H1 (cell line): ENCODE results near the gene CFAP58. TPM values are rescaled to one million over a fixed set of nuclear protein-coding genes. Genes with fewer than 3 reads are reported as not detected.

Source experiments
- BACH1 ChIP-seq: IDR thresholded peaks from 2 replicates; pipeline ENCODE4 v1.6.1; 2012; ENCODE audit warnings: low read length, improper control_type of control experiment
- CBX5 ChIP-seq: fragments of 300-800, 300-1000 bp; sonication (generic); IDR thresholded peaks from 2 replicates; pipeline ENCODE4 v1.7.1; 2016; ENCODE audit warnings: antibody characterized with exemption, low read length, low read depth
- RXRA ChIP-seq: IDR thresholded peaks from 2 replicates; pipeline ENCODE4 v1.6.1; 2011; ENCODE audit warnings: low read depth, mild to moderate bottlenecking, low read length, moderate library complexity; ENCODE audit not compliant: insufficient read depth
- SIX5 ChIP-seq: IDR thresholded peaks from 2 replicates; pipeline ENCODE4 v1.6.1; 2011; ENCODE audit warnings: mild to moderate bottlenecking, low read depth, low read length
- polyA plus RNA-seq, 7 experiments: library from polyadenylated mRNA; depleted of rRNA in 3 of 7; stranded (reverse) in 5 of 7; unstranded in 2 of 7; fragments of >200 nt in 5 of 7; fragments of 200-250 nt in 2 of 7; gene quantifications; 1 replicate in 5 of 7; 2 replicates in 1 of 7; 4 replicates in 1 of 7; pipeline versions ENCODE4 v1.2.1 to v1.2.3, GENCODE V29; 2011 to 2013; ENCODE audit warnings: missing spikeins in 2 of 7, mixed read lengths in 2 of 7
- total RNA-seq: library from RNA; stranded (reverse); fragmentation: NEBNext Ultra II Directional; extraction: Animal tissue kit (Norgen Biotek cat#: 25700); gene quantifications from 2 replicates; pipeline ENCODE4 v1.2.1, GENCODE V29; 2021

CFAP58 gene
- total and polyA plus RNA-seq, 2 of the 8 experiments (the other 6 are each of a cell fraction or from before 2014, with no cell fraction given): 0.32 to 0.71 TPM

GRCh38 chr10:104353325-104354048 is at the start of gene CFAP58 (continued):
- TF ChIP-seq CBX5: no peak
- TF ChIP-seq SIX5: no peak
- no peak for TF ChIP-seq BACH1
- no peak for TF ChIP-seq RXRA
